D721Med (cell line): ENCODE measurements around the gene CDA.

Source experiments
- DNase-seq: peaks from one replicate; pipeline ENCODE4 v3.0.0; 2011; ENCODE audit warnings: low spot score; ENCODE audit not compliant: insufficient read length
- FAIRE-seq: peaks from 2 replicates; lab custom pipeline; 2011; peaks lifted over from hg19 to GRCh38; lab: Jason Lieb, UNC
- CTCF ChIP-seq: IDR thresholded peaks from 2 replicates; pipeline ENCODE4 v1.5.1; 2012; ENCODE audit warnings: mild to moderate bottlenecking, control low read depth; ENCODE audit not compliant: insufficient read depth; ENCODE audit errors: missing control alignments

CDA gene

GRCh38 chr1:20666146-20666545 lies 77.2 kb downstream of the CDA start:
- FAIRE-seq (no peak), DNase-seq (no peak)
- no peak for TF ChIP-seq CTCF

GRCh38 chr1:20666804-20667203 lies 77.9 kb downstream of the CDA start:
- FAIRE-seq (no peak), DNase-seq (no peak)
- TF ChIP-seq CTCF, result no peak
